ENCODE results near the gene C21orf91.

DNA sequence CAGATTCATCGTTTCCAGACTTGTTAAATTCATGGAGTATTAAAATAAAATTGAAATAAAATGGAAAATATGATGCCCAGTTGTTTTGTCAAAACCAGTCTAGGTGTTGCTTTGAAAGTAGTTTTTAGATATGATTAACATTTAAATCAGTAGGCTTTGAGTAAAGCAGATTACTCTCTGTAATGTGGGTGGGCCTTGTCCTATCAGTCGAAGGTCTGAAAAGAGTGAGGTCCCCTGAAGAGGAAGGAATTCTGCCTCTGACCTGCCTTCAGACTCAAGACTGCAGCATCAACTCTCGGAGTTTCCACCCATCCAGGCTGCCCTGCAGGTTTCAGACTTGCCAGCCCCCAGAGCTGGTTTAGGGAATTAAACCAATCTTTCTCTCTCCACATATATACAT lies 36.2 kb downstream of the C21orf91 start:
- TF ChIP-seq CTCF (IDR thresholded peaks at IDR 0.05; ENCODE audit: low read depth, low read length, poor library complexity, severe bottlenecking) (no peak), EZH2phosphoT487 (IDR thresholded peaks at IDR 0.05; ENCODE audit: borderline replicate concordance, low read length) (no peak)

Data from DOHH2 (cell line).